ENCODE measurements around the gene EDEM1. TPM values are rescaled to one million over a fixed set of nuclear protein-coding genes. Genes with fewer than 3 reads are reported as not detected.

The EDEM1 gene
- total and polyA plus RNA-seq, 5 donors: 3.6 to 16.6 (median 10.2) TPM

GRCh38 chr3:5220193-5220592 lies 32.7 kb downstream of the EDEM1 start:
- intact Hi-C loops (cut with DNase I): no loop called here
- DNase-seq (no peak), ATAC-seq (peak in 1 of 2 donors; percentile 55)
- peaks cover 2% of the 10 kb centered on the region for H3K4me1 ChIP-seq (ENCODE audit: control insufficient read depth, insufficient read depth, low read length)
- no peaks in the 10 kb centered on the region for H3K9me3 ChIP-seq (ENCODE audit: control insufficient read depth, low read length)
- no peak overlapping the region for H3K4me3 ChIP-seq (ENCODE audit: low read length)
- H3K27ac ChIP-seq (ENCODE audit: low read length): no peak overlapping the region
- no peaks in the 10 kb centered on the region for H3K27me3 ChIP-seq (ENCODE audit: control insufficient read depth, insufficient read depth)
- WGBS: 36% methylated on average over 5 of the region's 5 CpGs

GRCh38 chr3:5220667-5221431 lies 33.3 kb downstream of the EDEM1 start:
- Histone ChIP-seq H3K27ac (ENCODE audit: low read length) (no peak overlapping the region), H3K4me1 (ENCODE audit: control insufficient read depth, insufficient read depth, low read length) (peaks cover 2% of the 10 kb centered on the region), H3K4me3 (ENCODE audit: low read length) (no peak overlapping the region), H3K27me3 (ENCODE audit: control insufficient read depth, insufficient read depth) (no peaks in the 10 kb centered on the region), H3K9me3 (ENCODE audit: control insufficient read depth, low read length) (no peaks in the 10 kb centered on the region)
- DNase-seq (no peak), ATAC-seq (no peak)
- intact Hi-C loops (cut with DNase I): no loop called here
- WGBS: 85% methylated on average over 11 of the region's 11 CpGs

GRCh38 chr3:5221701-5222100 lies 34.2 kb downstream of the EDEM1 start:
- Histone ChIP-seq H3K4me1 (ENCODE audit: control insufficient read depth, insufficient read depth, low read length) (peaks cover 2% of the 10 kb centered on the region), H3K27me3 (ENCODE audit: control insufficient read depth, insufficient read depth) (no peaks in the 10 kb centered on the region), H3K27ac (ENCODE audit: low read length) (no peak overlapping the region), H3K4me3 (ENCODE audit: low read length) (no peak overlapping the region), H3K9me3 (ENCODE audit: control insufficient read depth, low read length) (no peaks in the 10 kb centered on the region)
- WGBS: 53% methylated on average over 6 of the region's 6 CpGs
- DNase-seq: no peak
- ATAC-seq: no peak
- intact Hi-C loops (cut with DNase I): no loop called here

- intact Hi-C loops (cut with DNase I): no loop called here
- DNase-seq: no peak
- no peaks in the 10 kb centered on the region for H3K9me3 ChIP-seq (ENCODE audit: control insufficient read depth, low read length)
- no peak overlapping the region for H3K4me3 ChIP-seq (ENCODE audit: low read length)
- peaks cover 2% of the 10 kb centered on the region for H3K4me1 ChIP-seq (ENCODE audit: control insufficient read depth, insufficient read depth, low read length)
- 85% methylated on average over 13 of the region's 13 CpGs for WGBS
- no peaks in the 10 kb centered on the region for H3K27me3 ChIP-seq (ENCODE audit: control insufficient read depth, insufficient read depth)
- ATAC-seq: no peak
- no peak overlapping the region for H3K27ac ChIP-seq (ENCODE audit: low read length)
These were observed 34.9 kb downstream of the EDEM1 start for GRCh38 chr3:5222283-5223005.

- Histone ChIP-seq H3K27ac (ENCODE audit: low read length) (no peak overlapping the region), H3K4me1 (ENCODE audit: control insufficient read depth, insufficient read depth, low read length) (no peaks in the 10 kb centered on the region), H3K27me3 (ENCODE audit: control insufficient read depth, insufficient read depth) (no peaks in the 10 kb centered on the region), H3K4me3 (ENCODE audit: low read length) (no peak overlapping the region), H3K9me3 (ENCODE audit: control insufficient read depth, low read length) (no peaks in the 10 kb centered on the region)
- ATAC-seq (no peak), DNase-seq (no peak)
- WGBS: 42% methylated on average over 6 of the region's 6 CpGs
- intact Hi-C loops (cut with DNase I): no loop called here
These were observed 39.3 kb downstream of the EDEM1 start for GRCh38 chr3:5226783-5227182.

- Histone ChIP-seq H3K4me3 (ENCODE audit: low read length) (no peak overlapping the region), H3K4me1 (ENCODE audit: control insufficient read depth, insufficient read depth, low read length) (no peaks in the 10 kb centered on the region), H3K27ac (ENCODE audit: low read length) (no peak overlapping the region), H3K27me3 (ENCODE audit: control insufficient read depth, insufficient read depth) (no peaks in the 10 kb centered on the region), H3K9me3 (ENCODE audit: control insufficient read depth, low read length) (no peaks in the 10 kb centered on the region)
- 31% methylated on average over 6 of the region's 6 CpGs for WGBS
- intact Hi-C loops (cut with DNase I): no loop called here
- DNase-seq: no peak
- ATAC-seq: no peak
These were observed 40.3 kb downstream of the EDEM1 start for GRCh38 chr3:5227812-5228211.

GRCh38 chr3:5229414-5229813 lies 41.9 kb downstream of the EDEM1 start:
- ATAC-seq: no peak
- intact Hi-C loops (cut with DNase I): no loop called here

GRCh38 chr3:5231074-5231473 lies 43.6 kb downstream of the EDEM1 start:
- no peaks in the 10 kb centered on the region for H3K4me1 ChIP-seq (ENCODE audit: control insufficient read depth, insufficient read depth, low read length)
- no peak for DNase-seq
- H3K4me3 ChIP-seq (ENCODE audit: low read length): no peak overlapping the region
- no peak for ATAC-seq
- no peak overlapping the region for H3K27ac ChIP-seq (ENCODE audit: low read length)
- no peaks in the 10 kb centered on the region for H3K27me3 ChIP-seq (ENCODE audit: control insufficient read depth, insufficient read depth)
- no peaks in the 10 kb centered on the region for H3K9me3 ChIP-seq (ENCODE audit: control insufficient read depth, low read length)
- 39% methylated on average over 6 of the region's 6 CpGs for WGBS
- intact Hi-C loops (cut with DNase I): no loop called here

More at GRCh38 chr3:5229414-5229813, 41.9 kb downstream of the EDEM1 start:
- no peak for DNase-seq
- no peaks in the 10 kb centered on the region for H3K9me3 ChIP-seq (ENCODE audit: control insufficient read depth, low read length)
- no peak overlapping the region for H3K27ac ChIP-seq (ENCODE audit: low read length)
- H3K4me1 ChIP-seq (ENCODE audit: control insufficient read depth, insufficient read depth, low read length): no peaks in the 10 kb centered on the region
- H3K4me3 ChIP-seq (ENCODE audit: low read length): no peak overlapping the region
- 64% methylated on average over 2 of the region's 2 CpGs for WGBS
- H3K27me3 ChIP-seq (ENCODE audit: control insufficient read depth, insufficient read depth): no peaks in the 10 kb centered on the region

- Histone ChIP-seq H3K4me3 (ENCODE audit: low read length) (no peak overlapping the region), H3K4me1 (ENCODE audit: control insufficient read depth, insufficient read depth, low read length) (no peaks in the 10 kb centered on the region), H3K27me3 (ENCODE audit: control insufficient read depth, insufficient read depth) (no peaks in the 10 kb centered on the region), H3K9me3 (ENCODE audit: control insufficient read depth, low read length) (no peaks in the 10 kb centered on the region), H3K27ac (ENCODE audit: low read length) (no peak overlapping the region)
- intact Hi-C loops (cut with DNase I): no loop called here
- WGBS: 28% methylated on average over 2 of the region's 2 CpGs
- DNase-seq (no peak), ATAC-seq (no peak)
These were observed 44.0 kb downstream of the EDEM1 start for GRCh38 chr3:5231487-5231886.

GRCh38 chr3:5232570-5232969 lies 45.1 kb downstream of the EDEM1 start:
- Histone ChIP-seq H3K27ac (ENCODE audit: low read length) (no peak overlapping the region), H3K4me1 (ENCODE audit: control insufficient read depth, insufficient read depth, low read length) (no peaks in the 10 kb centered on the region), H3K4me3 (ENCODE audit: low read length) (no peak overlapping the region), H3K27me3 (ENCODE audit: control insufficient read depth, insufficient read depth) (no peaks in the 10 kb centered on the region), H3K9me3 (ENCODE audit: control insufficient read depth, low read length) (no peaks in the 10 kb centered on the region)
- ATAC-seq (no peak), DNase-seq (no peak)
- 58% methylated on average over 6 of the region's 6 CpGs for WGBS
- intact Hi-C loops (cut with DNase I): no loop called here

GRCh38 chr3:5233026-5233425 lies 45.5 kb downstream of the EDEM1 start:
- 40% methylated on average over 2 of the region's 2 CpGs for WGBS
- H3K27me3 ChIP-seq (ENCODE audit: control insufficient read depth, insufficient read depth): no peaks in the 10 kb centered on the region
- no peak for ATAC-seq
- no peaks in the 10 kb centered on the region for H3K9me3 ChIP-seq (ENCODE audit: control insufficient read depth, low read length)
- no peak overlapping the region for H3K4me3 ChIP-seq (ENCODE audit: low read length)
- intact Hi-C loops (cut with DNase I): no loop called here
- no peak for DNase-seq
- no peak overlapping the region for H3K27ac ChIP-seq (ENCODE audit: low read length)
- no peaks in the 10 kb centered on the region for H3K4me1 ChIP-seq (ENCODE audit: control insufficient read depth, insufficient read depth, low read length)
